Measurements from ENCODE around the gene PPP1R37.

The PPP1R37 gene

DNA sequence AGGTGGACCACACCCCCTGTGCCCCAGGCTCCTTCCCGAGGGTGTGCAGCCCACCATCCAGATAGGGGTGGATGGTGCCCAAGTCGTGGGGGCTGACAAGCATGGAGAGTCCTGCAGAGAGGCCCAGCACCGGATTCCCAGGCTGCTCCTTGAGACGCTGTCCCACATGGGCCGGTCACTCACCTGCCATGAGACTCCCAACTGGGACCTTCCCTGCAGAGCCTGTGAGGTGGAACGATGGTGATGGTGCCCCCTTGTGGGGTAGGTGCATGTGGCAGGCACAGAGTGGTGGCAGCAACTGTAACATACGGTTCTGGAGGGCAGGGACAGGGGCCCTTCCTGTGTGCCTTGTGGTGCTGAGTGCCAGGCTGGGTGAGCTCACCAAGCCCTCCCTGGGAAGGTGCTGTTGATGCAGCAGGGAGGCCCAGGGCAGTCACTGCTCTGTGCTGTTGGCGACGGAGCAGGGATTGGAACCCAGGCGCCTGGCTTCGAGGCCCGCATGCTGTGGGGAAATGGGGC lies 33.1 kb downstream of the PPP1R37 start (continued):
- peak; percentile 78 for TF ChIP-seq ZIC2 (tag by site-specific recombination; IDR thresholded peaks at IDR 0.05)
- TF ChIP-seq ZBTB17 (tag by site-specific recombination; IDR thresholded peaks at IDR 0.05) = no peak
- no peak for TF ChIP-seq ZNF664 (tag by site-specific recombination; IDR thresholded peaks at IDR 0.05)
- TF ChIP-seq ZNF423 (tag by site-specific recombination; IDR thresholded peaks at IDR 0.05) = no peak
- no peak for TF ChIP-seq BCL11A (tag by site-specific recombination; IDR thresholded peaks at IDR 0.05; ENCODE audit: low read depth)
- peak; percentile 67 for TF ChIP-seq ZBTB48 (tag by site-specific recombination; IDR thresholded peaks at IDR 0.05)
- TF ChIP-seq ZNF645 (tag by site-specific recombination; IDR thresholded peaks at IDR 0.05) = no peak
- TF ChIP-seq ZNF155 (tag by site-specific recombination; IDR thresholded peaks at IDR 0.05) = no peak
- no peak for TF ChIP-seq ZNF660 (tag by site-specific recombination; IDR thresholded peaks at IDR 0.05)
- TF ChIP-seq ZNF416 (tag by site-specific recombination; IDR thresholded peaks at IDR 0.05) = no peak
- TF ChIP-seq, protein P1, sequence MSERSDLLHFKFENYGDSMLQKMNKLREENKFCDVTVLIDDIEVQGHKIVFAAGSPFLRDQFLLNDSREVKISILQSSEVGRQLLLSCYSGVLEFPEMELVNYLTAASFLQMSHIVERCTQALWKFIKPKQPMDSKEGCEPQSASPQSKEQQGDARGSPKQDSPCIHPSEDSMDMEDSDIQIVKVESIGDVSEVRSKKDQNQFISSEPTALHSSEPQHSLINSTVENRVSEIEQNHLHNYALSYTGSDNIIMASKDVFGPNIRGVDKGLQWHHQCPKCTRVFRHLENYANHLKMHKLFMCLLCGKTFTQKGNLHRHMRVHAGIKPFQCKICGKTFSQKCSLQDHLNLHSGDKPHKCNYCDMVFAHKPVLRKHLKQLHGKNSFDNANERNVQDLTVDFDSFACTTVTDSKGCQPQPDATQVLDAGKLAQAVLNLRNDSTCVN (tag by site-specific recombination; optimal IDR thresholded peaks at IDR 0.05) = no peak
- no peak for TF ChIP-seq ZNF513 (tag by site-specific recombination; IDR thresholded peaks at IDR 0.05)
- TF ChIP-seq SP2 (tag by site-specific recombination; IDR thresholded peaks at IDR 0.05) = no peak
- 0 out of 2 replicates have a peak, but pooled peaks have one; percentile 25 for TF ChIP-seq IKZF3 (tag by site-specific recombination; IDR thresholded peaks at IDR 0.05)
- no peak for TF ChIP-seq ZNF184 (tag by site-specific recombination; IDR thresholded peaks at IDR 0.05)
- no peak for TF ChIP-seq GFI1B (tag by site-specific recombination; IDR thresholded peaks at IDR 0.05)
- TF ChIP-seq ZNF140 (tag by site-specific recombination; IDR thresholded peaks at IDR 0.05) = no peak
- TF ChIP-seq ZNF792 (tag by site-specific recombination; IDR thresholded peaks at IDR 0.05) = no peak
- TF ChIP-seq ZSCAN16 (tag by site-specific recombination; IDR thresholded peaks at IDR 0.05) = no peak
- peak; percentile 45; the same call in 1 of the 2 replicates for TF ChIP-seq ZNF2 (tag by site-specific recombination; IDR thresholded peaks at IDR 0.05)
- no peak for TF ChIP-seq AEBP2 (tag by site-specific recombination; IDR thresholded peaks at IDR 0.05; ENCODE audit: borderline replicate concordance)
- peak; percentile 43 for TF ChIP-seq KLF17 (tag by site-specific recombination; IDR thresholded peaks at IDR 0.05)
- TF ChIP-seq ZNF624 (tag by site-specific recombination; IDR thresholded peaks at IDR 0.05) = no peak
- TF ChIP-seq ZNF214 (tag by site-specific recombination; IDR thresholded peaks at IDR 0.05; ENCODE audit: borderline replicate concordance) = no peak
- TF ChIP-seq RBAK (tag by site-specific recombination; IDR thresholded peaks at IDR 0.05) = no peak
- TF ChIP-seq ZNF211 (tag by site-specific recombination; IDR thresholded peaks at IDR 0.05; ENCODE audit: low read depth) = no peak
- TF ChIP-seq, protein P2, sequence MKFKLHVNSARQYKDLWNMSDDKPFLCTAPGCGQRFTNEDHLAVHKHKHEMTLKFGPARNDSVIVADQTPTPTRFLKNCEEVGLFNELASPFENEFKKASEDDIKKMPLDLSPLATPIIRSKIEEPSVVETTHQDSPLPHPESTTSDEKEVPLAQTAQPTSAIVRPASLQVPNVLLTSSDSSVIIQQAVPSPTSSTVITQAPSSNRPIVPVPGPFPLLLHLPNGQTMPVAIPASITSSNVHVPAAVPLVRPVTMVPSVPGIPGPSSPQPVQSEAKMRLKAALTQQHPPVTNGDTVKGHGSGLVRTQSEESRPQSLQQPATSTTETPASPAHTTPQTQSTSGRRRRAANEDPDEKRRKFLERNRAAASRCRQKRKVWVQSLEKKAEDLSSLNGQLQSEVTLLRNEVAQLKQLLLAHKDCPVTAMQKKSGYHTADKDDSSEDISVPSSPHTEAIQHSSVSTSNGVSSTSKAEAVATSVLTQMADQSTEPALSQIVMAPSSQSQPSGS (tag by site-specific recombination; IDR thresholded peaks at IDR 0.05; ENCODE audit: low read depth) = no peak
- no peak for TF ChIP-seq ZNF394 (tag by site-specific recombination; IDR thresholded peaks at IDR 0.05; ENCODE audit: borderline replicate concordance)
- TF ChIP-seq ZBTB10 (tag by site-specific recombination; IDR thresholded peaks at IDR 0.05) = 0 out of 2 replicates have a peak, but pooled peaks have one; percentile 20
- peak; percentile 74 for TF ChIP-seq ZBTB20 (tag by site-specific recombination; IDR thresholded peaks at IDR 0.05)

Measured in HEK293 (cell line).